Esophagus muscularis mucosa (tissue), 4 donors: Measurements from ENCODE around the gene ASIC2. TPM values are rescaled to one million over a fixed set of nuclear protein-coding genes. Genes with fewer than 3 reads are reported as not detected.

Experiments used
- DNase-seq: peaks from one replicate; pipeline ENCODE4 v3.0.0-alpha.2; 2017; ENCODE audit errors: extremely low spot score
- H3K27ac ChIP-seq, 4 donors: fragments of 200-600 bp; sonication (generic); replicated peaks in 1 of 4; 1 replicate in 3 of 4; 2 replicates in 1 of 4; pipeline ENCODE4 v1.5.1; 2016 to 2019; ENCODE audit warnings: mild to moderate bottlenecking in 1 of 4
- H3K27me3 ChIP-seq, 4 donors: fragments of 200-600 bp; sonication (generic); one replicate each; pipeline versions ENCODE4 v1.5.1 to v1.6.0; 2016 to 2019
- H3K36me3 ChIP-seq, 4 donors: fragments of 200-600 bp; sonication (generic); one replicate each; pipeline ENCODE4 v1.5.1; 2016 to 2019
- H3K4me1 ChIP-seq, 4 donors: fragments of 200-600 bp; sonication (generic); one replicate each; pipeline ENCODE4 v1.5.1; 2016 to 2019
- H3K4me3 ChIP-seq, 4 donors: fragments of 200-600 bp; sonication (generic); 1 replicate in 2 of 4; 2 replicates in 2 of 4; pipeline ENCODE4 v1.5.1; 2016 to 2019; ENCODE audit warnings: mild to moderate bottlenecking in 4 of 4, moderate library complexity in 1 of 4
- H3K9me3 ChIP-seq, 4 donors: fragments of 200-600 bp; sonication (generic); 1 replicate in 3 of 4; 2 replicates in 1 of 4; pipeline ENCODE4 v1.5.1; 2016 to 2019
- CTCF ChIP-seq, 3 experiments: fragments of 200-600 bp in 2 of 3; fragments of 450-650 bp in 1 of 3; sonication (generic) in 2 of 3; IDR thresholded peaks; one replicate each; pipeline ENCODE4 v1.5.1; 2017 to 2019; ENCODE audit warnings: antibody characterized with exemption in 3 of 3, mild to moderate bottlenecking in 2 of 3, moderate library complexity in 1 of 3
- EP300 ChIP-seq: sonication (generic); formaldehyde crosslinking; IDR thresholded peaks from one replicate; pipeline ENCODE4 v1.6.1; 2017; ENCODE audit warnings: antibody characterized with exemption
- POLR2A ChIP-seq: fragments of 450-650 bp; IDR thresholded peaks from one replicate; pipeline ENCODE4 v1.6.1; 2017; ENCODE audit warnings: antibody characterized with exemption, moderate library complexity, mild to moderate bottlenecking, low read depth
- POLR2AphosphoS5 ChIP-seq, 2 donors: sonication (generic); formaldehyde crosslinking; IDR thresholded peaks; one replicate each; pipeline ENCODE4 v1.6.1; 2017; ENCODE audit warnings: antibody characterized with exemption in 2 of 2
- WGBS: methylation state at CpG from one replicate; pipeline ENCODE4 v1.1.5; 2018; 5-methylcytosine and 5-hydroxymethylcytosine counted together
- intact Hi-C: fragments of 100-400 bp; cut with DNase I; formaldehyde crosslinking; loops from one replicate; pipeline ENCODE4 v1.15.1; 2023
- total RNA-seq, 4 donors: library from RNA; depleted of rRNA; stranded (reverse); fragments of >200 nt; gene quantifications; one replicate each; pipeline versions ENCODE4 v1.1.0 to v1.2.1, GENCODE V29; 2016

Gene ASIC2
- total RNA-seq, 4 donors from 2014 or later: 0.13 TPM; not detected in 3

GRCh38 chr17:33291248-33292200 is 1.6 kb downstream of the ASIC2 start:
- TF ChIP-seq CTCF (IDR thresholded peaks at IDR 0.05): no peak
- no peak for TF ChIP-seq POLR2AphosphoS5 (IDR thresholded peaks at IDR 0.05)
- TF ChIP-seq POLR2A: no peak
- no peak for TF ChIP-seq EP300
- no peak for DNase-seq
- Histone ChIP-seq H3K4me3 (peak overlapping the region; percentile 40 to 51 (median 43)), H3K36me3 (no peaks in the 10 kb centered on the region), H3K9me3 (no peaks in the 10 kb centered on the region), H3K4me1 (peaks cover 8 to 27% (median 20%) of the 10 kb centered on the region in 4 donors), H3K27ac (no peak overlapping the region), H3K27me3 (peaks cover 0 to 78% (median 24%) of the 10 kb centered on the region in 4 donors)
- WGBS: 3% methylated on average over 12 of the region's 104 CpGs
- intact Hi-C loops: no loop called here

GRCh38 chr17:33290253-33290652 is 2.8 kb downstream of the ASIC2 start:
- Histone ChIP-seq H3K27me3 (peaks cover 0 to 66% (median 24%) of the 10 kb centered on the region in 4 donors), H3K9me3 (no peaks in the 10 kb centered on the region), H3K27ac (no peak overlapping the region), H3K4me3 (no peak overlapping the region), H3K4me1 (peaks cover 8 to 27% (median 20%) of the 10 kb centered on the region in 4 donors), H3K36me3 (no peaks in the 10 kb centered on the region)
- DNase-seq: no peak
- no peak for TF ChIP-seq EP300
- no peak for TF ChIP-seq CTCF (IDR thresholded peaks at IDR 0.05)
- TF ChIP-seq POLR2AphosphoS5 (IDR thresholded peaks at IDR 0.05): no peak
- no peak for TF ChIP-seq POLR2A
- intact Hi-C loops: no loop called here
- WGBS: 91% methylated on average over 8 of the region's 8 CpGs

GRCh38 chr17:33288954-33289353 is 4.1 kb downstream of the ASIC2 start:
- H3K27me3 ChIP-seq: peaks cover 0 to 53% (median 24%) of the 10 kb centered on the region in 4 donors

GRCh38 chr17:33287096-33287725 is 5.9 kb downstream of the ASIC2 start:
- DNase-seq: no peak
- 88% methylated on average over 3 of the region's 3 CpGs for WGBS

More at GRCh38 chr17:33288954-33289353, 4.1 kb downstream of the ASIC2 start:
- H3K27ac ChIP-seq: no peak overlapping the region
- 50% methylated on average over 1 of the region's 1 CpG for WGBS
- no peak overlapping the region for H3K4me3 ChIP-seq
- no peak for DNase-seq
- peaks cover 8 to 36% (median 29%) of the 10 kb centered on the region in 4 donors for H3K4me1 ChIP-seq
- intact Hi-C loops: no loop called here
- H3K36me3 ChIP-seq: no peaks in the 10 kb centered on the region
- no peaks in the 10 kb centered on the region for H3K9me3 ChIP-seq
- TF ChIP-seq POLR2A: no peak
- TF ChIP-seq POLR2AphosphoS5 (IDR thresholded peaks at IDR 0.05): no peak
- no peak for TF ChIP-seq CTCF (IDR thresholded peaks at IDR 0.05)
- TF ChIP-seq EP300: no peak

More at GRCh38 chr17:33287096-33287725, 5.9 kb downstream of the ASIC2 start:
- no peak for TF ChIP-seq POLR2AphosphoS5 (IDR thresholded peaks at IDR 0.05)
- TF ChIP-seq POLR2A: no peak
- TF ChIP-seq EP300: no peak
- no peak for TF ChIP-seq CTCF (IDR thresholded peaks at IDR 0.05)
- Histone ChIP-seq H3K9me3 (no peaks in the 10 kb centered on the region), H3K36me3 (no peaks in the 10 kb centered on the region), H3K27me3 (peaks cover 0 to 36% (median 9%) of the 10 kb centered on the region in 4 donors), H3K27ac (no peak overlapping the region), H3K4me1 (peaks cover under 1 to 27% (median 22%) of the 10 kb centered on the region in 4 donors), H3K4me3 (no peak overlapping the region)
- intact Hi-C loops: no loop called here
